H1 (cell line): Measurements from ENCODE around the gene XPOT. TPM values are rescaled to one million over a fixed set of nuclear protein-coding genes. Genes with fewer than 3 reads are reported as not detected.

Experiments used
- CTCF ChIA-PET: fragments of 300-600 bp; sonication (Branson Sonifier 250); formaldehyde crosslinking; loops from one replicate; lab custom pipeline; 2021; ENCODE audit not compliant: partially characterized antibody; lab: Charles Lee
- POLR2A ChIA-PET: fragments of 300-600 bp; sonication (Branson Sonifier 250); formaldehyde crosslinking; loops from one replicate; lab custom pipeline; 2021; ENCODE audit warnings: inconsistent platforms; ENCODE audit not compliant: partially characterized antibody; lab: Charles Lee
- DNase-seq, 2 experiments: peaks; one replicate each; pipeline versions ENCODE4 v3.0.0 to v3.0.0-alpha.2; 2010 to 2022; ENCODE audit warnings: low spot score in 2 of 2, low read depth in 1 of 2, mixed read lengths in 1 of 2
- FAIRE-seq: peaks from 2 replicates; lab custom pipeline; 2011; peaks lifted over from hg19 to GRCh38; lab: Jason Lieb, UNC
- H2AFZ ChIP-seq: 2 replicates; pipeline ENCODE4 v1.8.1; 2012; ENCODE audit warnings: low read length, inconsistent platforms
- H2AK5ac ChIP-seq: 2 replicates; pipeline ENCODE4 v1.6.1; 2013; ENCODE audit warnings: low read depth, low read length
- H2BK120ac ChIP-seq: replicated peaks from 2 replicates; pipeline ENCODE3; 2013; ENCODE audit warnings: low read depth, low read length, inconsistent platforms
- H2BK12ac ChIP-seq: 2 replicates; pipeline ENCODE4 v1.6.1; 2013; ENCODE audit warnings: low read depth, low read length
- H2BK15ac ChIP-seq: 2 replicates; pipeline ENCODE4 v1.6.1; 2013; ENCODE audit warnings: low read length
- H2BK20ac ChIP-seq: 2 replicates; pipeline ENCODE4 v1.6.1; 2013; ENCODE audit warnings: low read length
- H2BK5ac ChIP-seq: 2 replicates; pipeline ENCODE4 v1.6.1; 2013; ENCODE audit warnings: low read depth, low read length
- H3K14ac ChIP-seq: 2 replicates; pipeline ENCODE4 v1.6.1; 2013; ENCODE audit warnings: inconsistent platforms; ENCODE audit not compliant: insufficient read length
- H3K18ac ChIP-seq: 2 replicates; pipeline ENCODE4 v1.6.1; 2013; ENCODE audit warnings: low read length; ENCODE audit errors: extremely low read depth
- H3K23ac ChIP-seq: 2 replicates; pipeline ENCODE4 v1.6.1; 2013; ENCODE audit warnings: inconsistent platforms; ENCODE audit not compliant: insufficient read length
- H3K23me2 ChIP-seq: 2 replicates; pipeline ENCODE4 v1.6.1; 2013; ENCODE audit warnings: low read depth, low read length
- H3K27ac ChIP-seq: 2 replicates; pipeline ENCODE4 v1.6.1; 2011; ENCODE audit warnings: low read depth, low read length, inconsistent platforms
- H3K27me3 ChIP-seq, 4 experiments: replicated peaks in 1 of 4; 1 replicate in 1 of 4; 2 replicates in 3 of 4; pipeline versions ENCODE4 v1.6.1 to v1.8.1; 2011 to 2013; ENCODE audit warnings: low read length in 3 of 4, mild to moderate bottlenecking in 3 of 4, inconsistent platforms in 2 of 4, mixed read lengths in 2 of 4, moderate library complexity in 1 of 4; ENCODE audit not compliant: control insufficient read depth in 3 of 4, insufficient read depth in 3 of 4; ENCODE audit errors: extremely low read depth in 1 of 4
- H3K36me3 ChIP-seq, 4 experiments: 2 replicates each; pipeline versions ENCODE4 v1.6.1 to v1.8.1; 2011 to 2013; ENCODE audit warnings: mild to moderate bottlenecking in 4 of 4, low read length in 3 of 4, moderate library complexity in 2 of 4, control low read depth in 1 of 4, inconsistent platforms in 1 of 4; ENCODE audit not compliant: insufficient read depth in 4 of 4, control insufficient read depth in 2 of 4
- H3K4ac ChIP-seq: replicated peaks from 2 replicates; pipeline ENCODE3; 2013; ENCODE audit warnings: low read length, low read depth, mixed read lengths, inconsistent platforms; ENCODE audit not compliant: insufficient read length
- H3K4me1 ChIP-seq, 4 experiments: replicated peaks in 1 of 4; 1 replicate in 1 of 4; 2 replicates in 3 of 4; pipeline versions ENCODE4 v1.6.1 to v1.8.1; 2011 to 2013; ENCODE audit warnings: low read length in 3 of 4, inconsistent platforms in 2 of 4, mixed read lengths in 1 of 4; ENCODE audit not compliant: insufficient read depth in 4 of 4, control insufficient read depth in 3 of 4
- H3K4me2 ChIP-seq, 2 experiments: 2 replicates each; pipeline versions ENCODE4 v1.6.1 to v1.8.1; 2011 to 2013; ENCODE audit warnings: low read depth in 2 of 2, low read length in 2 of 2, control low read depth in 1 of 2, inconsistent platforms in 1 of 2, mild to moderate bottlenecking in 1 of 2; ENCODE audit not compliant: insufficient read depth in 1 of 2
- H3K4me3 ChIP-seq, 4 experiments: fragments of 200-600, 300-600 bp in 1 of 4; sonication (generic), shearing (Covaris generic), sonication (Bioruptor Twin) in 1 of 4; 2 replicates each; pipeline versions ENCODE4 v1.5.1 to v1.8.1; 2011 to 2016; ENCODE audit warnings: low read length in 4 of 4, low read depth in 3 of 4, control low read depth in 2 of 4, inconsistent platforms in 2 of 4, mild to moderate bottlenecking in 2 of 4, mixed read lengths in 1 of 4, moderate library complexity in 1 of 4; ENCODE audit not compliant: insufficient read depth in 2 of 4; ENCODE audit errors: extremely low read depth in 1 of 4
- H3K56ac ChIP-seq: replicated peaks from 2 replicates; pipeline ENCODE3; 2013; ENCODE audit warnings: low read depth, mild to moderate bottlenecking, mixed read lengths, low read length, inconsistent platforms; ENCODE audit not compliant: insufficient read length
- H3K79me1 ChIP-seq: 2 replicates; pipeline ENCODE4 v1.6.1; 2013; ENCODE audit warnings: low read depth, low read length, control low read depth
- H3K79me2 ChIP-seq, 2 experiments: 2 replicates each; pipeline versions ENCODE4 v1.6.1 to v1.8.1; 2012 to 2013; ENCODE audit warnings: low read length in 2 of 2, mild to moderate bottlenecking in 2 of 2, inconsistent platforms in 1 of 2; ENCODE audit not compliant: insufficient read depth in 2 of 2, control insufficient read depth in 1 of 2
- H3K9ac ChIP-seq, 4 experiments: replicated peaks in 1 of 4; 1 replicate in 1 of 4; 2 replicates in 3 of 4; pipeline versions ENCODE4 v1.6.1 to v1.8.1; 2011 to 2013; ENCODE audit warnings: low read depth in 3 of 4, low read length in 3 of 4, control low read depth in 2 of 4, mild to moderate bottlenecking in 2 of 4, moderate library complexity in 2 of 4, inconsistent platforms in 1 of 4; ENCODE audit errors: extremely low read depth in 1 of 4
- H3K9me3 ChIP-seq, 2 experiments: 2 replicates each; pipeline versions ENCODE4 v1.6.1 to v1.8.1; 2012 to 2013; ENCODE audit warnings: mild to moderate bottlenecking in 2 of 2, moderate library complexity in 2 of 2, control low read depth in 1 of 2, inconsistent platforms in 1 of 2, low read depth in 1 of 2, low read length in 1 of 2, mixed read lengths in 1 of 2; ENCODE audit not compliant: insufficient read depth in 2 of 2
- H4K20me1 ChIP-seq, 2 experiments: replicated peaks in 1 of 2; 2 replicates each; pipeline versions ENCODE3 to v1.8.1; 2011 to 2013; ENCODE audit warnings: inconsistent platforms in 2 of 2, low read length in 2 of 2, mild to moderate bottlenecking in 1 of 2; ENCODE audit not compliant: insufficient read depth in 2 of 2, control insufficient read depth in 1 of 2
- H4K5ac ChIP-seq: 2 replicates; pipeline ENCODE4 v1.6.1; 2013; ENCODE audit warnings: low read length, low read depth, mixed read lengths, inconsistent platforms; ENCODE audit not compliant: insufficient read length
- H4K8ac ChIP-seq: 2 replicates; pipeline ENCODE4 v1.8.0; 2013; ENCODE audit warnings: mild to moderate bottlenecking, moderate library complexity, low read length, inconsistent platforms; ENCODE audit not compliant: insufficient read depth; ENCODE audit errors: extremely low read depth
- H4K91ac ChIP-seq: replicated peaks from 2 replicates; pipeline ENCODE3; 2013; ENCODE audit warnings: low read length, mixed read lengths, inconsistent platforms; ENCODE audit not compliant: insufficient read length
- HDAC2 ChIP-seq, 2 experiments: fragments of 300-600 bp in 1 of 2; sonication (generic) in 1 of 2; IDR thresholded peaks; 2 replicates each; pipeline ENCODE4 v1.6.1; 2011 to 2012; ENCODE audit warnings: low read depth in 2 of 2, low read length in 2 of 2, mild to moderate bottlenecking in 2 of 2, moderate library complexity in 2 of 2, borderline replicate concordance in 1 of 2, inconsistent platforms in 1 of 2
- SAP30 ChIP-seq: fragments of 300-600 bp; sonication (generic); IDR thresholded peaks from 2 replicates; pipeline ENCODE4 v1.7.1; 2012; ENCODE audit warnings: low read length, moderate library complexity, mild to moderate bottlenecking, inconsistent platforms; ENCODE audit not compliant: insufficient read depth, insufficient replicate concordance
- WGBS, 2 experiments: shearing (Covaris generic) in 1 of 2; methylation state at CpG; one replicate each; pipeline versions ENCODE4 v1.1.6 to v1.1.7; 2013 to 2015; ENCODE audit warnings: low lambda C conversion rate in 2 of 2, mixed read lengths in 2 of 2, inconsistent platforms in 1 of 2, low coverage in 1 of 2, missing lambda C conversion rate in 1 of 2; ENCODE audit not compliant: insufficient replicate concordance in 2 of 2, insufficient coverage in 1 of 2, insufficient read length in 1 of 2; ENCODE audit errors: extremely low coverage in 1 of 2, missing lambda C conversion rate in 1 of 2; 5-methylcytosine and 5-hydroxymethylcytosine counted together
- polyA plus RNA-seq, 7 experiments: library from polyadenylated mRNA; depleted of rRNA in 3 of 7; stranded (reverse) in 5 of 7; unstranded in 2 of 7; fragments of >200 nt in 5 of 7; fragments of 200-250 nt in 2 of 7; gene quantifications; 1 replicate in 5 of 7; 2 replicates in 1 of 7; 4 replicates in 1 of 7; pipeline versions ENCODE4 v1.2.1 to v1.2.3, GENCODE V29; 2011 to 2013; ENCODE audit warnings: missing spikeins in 2 of 7, mixed read lengths in 2 of 7
- total RNA-seq: library from RNA; stranded (reverse); fragmentation: NEBNext Ultra II Directional; extraction: Animal tissue kit (Norgen Biotek cat#: 25700); gene quantifications from 2 replicates; pipeline ENCODE4 v1.2.1, GENCODE V29; 2021

Gene XPOT
- total and polyA plus RNA-seq, 2 of the 8 experiments (the other 6 are each of a cell fraction or from before 2014, with no cell fraction given) = 38.8 to 176 TPM

- H3K4me1 ChIP-seq = 0 out of 7 replicates have a peak, but pooled peaks cover 0 to 6% (median 0%) of the 10 kb centered on the region in 4 experiments
- 87% methylated on average over 2 of the region's 2 CpGs; no CpG with 5 or more reads in 1 of the 2 experiments for WGBS, 2 experiments
- H3K9me3 ChIP-seq = no peaks in the 10 kb centered on the region
- H2BK5ac ChIP-seq = no peak overlapping the region
- no peak overlapping the region for H4K91ac ChIP-seq
- H2AFZ ChIP-seq = no peak overlapping the region
- peaks cover 0 to 33% of the 10 kb centered on the region in 2 experiments; a peak in 2 of 4 replicates for H3K79me2 ChIP-seq
- H2BK15ac ChIP-seq = no peak overlapping the region
- no peak overlapping the region for H4K8ac ChIP-seq
- no peak overlapping the region for H3K9ac ChIP-seq
- no peaks in the 10 kb centered on the region for H3K23me2 ChIP-seq
- H2BK120ac ChIP-seq = no peak overlapping the region
- H4K20me1 ChIP-seq = peaks cover 0 to 4% of the 10 kb centered on the region in 2 experiments
- H3K23ac ChIP-seq = no peak overlapping the region
- H2BK12ac ChIP-seq = no peak overlapping the region
- H3K4me3 ChIP-seq = no peak overlapping the region
- no peak overlapping the region for H2AK5ac ChIP-seq
- FAIRE-seq = no peak
- H3K18ac ChIP-seq = no peak overlapping the region
- no peak overlapping the region for H3K14ac ChIP-seq
- H3K56ac ChIP-seq = no peak overlapping the region
- H3K36me3 ChIP-seq = peaks cover 2 to 63% (median 17%) of the 10 kb centered on the region in 4 experiments; a peak in 6 of 8 replicates
- H3K79me1 ChIP-seq = peaks cover 2% of the 10 kb centered on the region; the same call in 1 of the 2 replicates
- ChIA-PET CTCF (no interaction called here), POLR2A (interaction anchor here (0.8 kb wide), 3 partner anchors 9 to 20 kb away, joined by 3 to 4 read pairs (median 3); no protein-coding TSS in a partner anchor)
- no peaks in the 10 kb centered on the region for H3K27me3 ChIP-seq
- no peak overlapping the region for H3K27ac ChIP-seq
- H4K5ac ChIP-seq = no peak overlapping the region
- DNase-seq = no peak
- no peak overlapping the region for H3K4ac ChIP-seq
- H3K4me2 ChIP-seq = no peak overlapping the region
- no peak overlapping the region for H2BK20ac ChIP-seq
- no peak for TF ChIP-seq SAP30
- no peak for TF ChIP-seq HDAC2 (IDR thresholded peaks at IDR 0.05; ENCODE audit: borderline replicate concordance in 1 of 2, low read depth in 2 of 2, low read length in 2 of 2)
These were observed 57.6 kb downstream of the XPOT start for GRCh38 chr12:64461634-64462414.
